Heart left ventricle (tissue), 16 donors: ENCODE data around the gene ADRA2B. TPM values are rescaled to one million over a fixed set of nuclear protein-coding genes. Genes with fewer than 3 reads are reported as not detected.
"Not testable (repeated sequence)": the region's sequence is repeated elsewhere in the genome, so short reads cannot be mapped to it uniquely, and the experiment has no call there.

ENCODE experiments used
- ATAC-seq, 4 donors: fragments of 200-7000 bp; cut with Tn5 transposase; one replicate each; pipeline ENCODE4 v1.9.1; 2020 to 2022; ENCODE audit warnings: moderate library complexity in 4 of 4, mild to moderate bottlenecking in 3 of 4, moderate number of reproducible peaks in 1 of 4
- DNase-seq, 5 donors: peaks; one replicate each; pipeline ENCODE4 v3.0.0-alpha.2; 2020
- H3K27ac ChIP-seq, 12 donors: fragments of 200-600 bp; sonication (generic) in 4 of 12; one replicate each; pipeline versions ENCODE4 v1.5.0 to v1.8.0; 2016 to 2022; ENCODE audit warnings: mild to moderate bottlenecking in 2 of 12
- H3K27me3 ChIP-seq, 9 donors: fragments of 200-600 bp; sonication (generic) in 2 of 9; one replicate each; pipeline versions ENCODE4 v1.5.1 to v1.8.0; 2016 to 2022; ENCODE audit warnings: mild to moderate bottlenecking in 3 of 9
- H3K36me3 ChIP-seq, 9 donors: fragments of 200-600 bp; sonication (generic) in 2 of 9; one replicate each; pipeline versions ENCODE4 v1.5.0 to v1.8.0; 2018 to 2022; ENCODE audit warnings: mild to moderate bottlenecking in 2 of 9
- H3K4me1 ChIP-seq, 12 donors: fragments of 200-600 bp; sonication (generic) in 4 of 12; one replicate each; pipeline versions ENCODE4 v1.5.0 to v1.8.0; 2016 to 2022; ENCODE audit warnings: mild to moderate bottlenecking in 3 of 12
- H3K4me3 ChIP-seq, 12 donors: fragments of 200-600 bp; sonication (generic) in 4 of 12; one replicate each; pipeline versions ENCODE4 v1.5.0 to v1.8.0; 2017 to 2022; ENCODE audit warnings: mild to moderate bottlenecking in 9 of 12, moderate library complexity in 4 of 12
- H3K9me3 ChIP-seq, 12 donors: fragments of 200-600 bp; sonication (generic) in 4 of 12; one replicate each; pipeline versions ENCODE4 v1.5.0 to v1.8.0; 2016 to 2022; ENCODE audit warnings: mild to moderate bottlenecking in 1 of 12
- POLR2A ChIP-seq, 2 donors: fragments of 450-650 bp; IDR thresholded peaks; one replicate each; pipeline ENCODE4 v1.6.1; 2017; ENCODE audit warnings: antibody characterized with exemption in 2 of 2, mild to moderate bottlenecking in 2 of 2, moderate library complexity in 2 of 2
- WGBS, 4 donors: extraction: QIAGEN DNeasy Blood & Tissue Kit in 2 of 4; methylation state at CpG; one replicate each; pipeline versions ENCODE4 v1.1.5 to v1.1.7; 2013 to 2018; 5-methylcytosine and 5-hydroxymethylcytosine counted together
- intact Hi-C, 10 donors: fragments of 100-400 bp; cut with DNase I; formaldehyde crosslinking; loops; one replicate each; pipeline versions ENCODE4 v1.11.1 to v1.14.2; 2022
- polyA plus RNA-seq, 2 donors: library from polyadenylated mRNA; stranded (reverse); fragments of 200-250 nt; gene quantifications; one replicate each; pipeline ENCODE4 v1.2.3, GENCODE V29; 2013
- total RNA-seq, 9 donors: library from RNA; depleted of rRNA in 2 of 9; stranded (reverse); fragments of >200 nt in 2 of 9; fragmentation: NEBNext Ultra II Directional in 3 of 9; extraction: Animal tissue kit (Norgen Biotek cat#: 25700) in 3 of 9; gene quantifications; one replicate each; pipeline versions ENCODE4 v1.1.0 to v1.2.4, GENCODE V29; 2016 to 2023
- TF ChIP-seq, protein P1 (sequence below), 12 donors: fragments of 200-600 bp; sonication (generic) in 4 of 12; IDR thresholded peaks; one replicate each; pipeline versions ENCODE4 v1.5.0 to v1.8.0; 2018 to 2022; ENCODE audit warnings: antibody characterized with exemption in 12 of 12, mild to moderate bottlenecking in 5 of 12
- donor health status: ischemic (EF 13 %, LVEDD 7.1; RV severe dilation, severe dysfunction).
- donor health status: healthy with polysubstance abuse.
- donor health status: DM: no; HTN: yes; CAD: no.
- donor health status: DM: no; HTN: no; CAD: no.
- donor health status: ischemic (EF 25% LVEDD 6.9; RV normal size, moderate dysfunction).
- donor health status: ischemic (EF 25% LVEDD 5.7; RV mildly dilated, moderate dysfunction).
- donor health status: healthy.
- donor health status: DM: yes; HTN: yes; CAD: no.
- donor health status: ischemic (EF 35%, LVEDD 5.7; RV mildly dilated, moderate dysfunction).
- donor health status: nonischemic (EF 11% LVEDD 7.7; RV severe dilation, severe dysfunction).
- donor health status: DM: yes; HTN: yes; CAD: no.
- donor health status: PGD.
- donor health status: ischemic (EF 29% LVEDD 5.4; RV normal size, mild dysfunction).
- donor health status: nonischemic (EF 23%, LVEDD 6.1; RV moderate dilation, normal function).

Gene ADRA2B
- total and polyA plus RNA-seq, 11 donors = 1.5 to 6.1 (median 3.5) TPM

DNA sequence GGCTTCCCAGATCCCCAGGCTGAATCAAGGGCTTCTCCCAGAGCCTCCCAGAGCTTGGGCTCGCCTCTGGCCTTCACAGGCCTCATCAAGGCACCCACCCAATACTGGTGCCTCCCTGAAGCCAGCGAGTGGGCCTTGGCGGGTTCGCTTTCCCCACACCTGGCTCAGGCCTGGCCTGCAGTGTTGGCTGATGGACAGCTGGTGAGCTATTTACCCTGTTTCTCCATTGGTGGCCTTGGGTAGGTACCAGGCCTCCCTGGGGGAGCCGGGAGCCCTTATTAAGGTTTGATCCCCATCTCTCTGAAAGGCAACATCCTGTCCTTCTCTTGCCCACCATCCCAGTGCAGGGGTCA lies 47.0 kb upstream of the ADRA2B start:
- peak in 2 of 4 donors; percentile 10 to 31 for ATAC-seq
- peaks cover 0 to 28% (median 0%) of the 10 kb centered on the region in 12 donors for H3K4me1 ChIP-seq
- H3K27ac ChIP-seq = peak overlapping the region in 1 of 12 donors; percentile 77
- 88 to 97% (median 89%) methylated on average over 5 of the region's 5 CpGs for WGBS, 4 donors
- H3K4me3 ChIP-seq = no peak overlapping the region
- TF ChIP-seq POLR2A (IDR thresholded peaks at IDR 0.05) = no peak
- TF ChIP-seq, protein P1, sequence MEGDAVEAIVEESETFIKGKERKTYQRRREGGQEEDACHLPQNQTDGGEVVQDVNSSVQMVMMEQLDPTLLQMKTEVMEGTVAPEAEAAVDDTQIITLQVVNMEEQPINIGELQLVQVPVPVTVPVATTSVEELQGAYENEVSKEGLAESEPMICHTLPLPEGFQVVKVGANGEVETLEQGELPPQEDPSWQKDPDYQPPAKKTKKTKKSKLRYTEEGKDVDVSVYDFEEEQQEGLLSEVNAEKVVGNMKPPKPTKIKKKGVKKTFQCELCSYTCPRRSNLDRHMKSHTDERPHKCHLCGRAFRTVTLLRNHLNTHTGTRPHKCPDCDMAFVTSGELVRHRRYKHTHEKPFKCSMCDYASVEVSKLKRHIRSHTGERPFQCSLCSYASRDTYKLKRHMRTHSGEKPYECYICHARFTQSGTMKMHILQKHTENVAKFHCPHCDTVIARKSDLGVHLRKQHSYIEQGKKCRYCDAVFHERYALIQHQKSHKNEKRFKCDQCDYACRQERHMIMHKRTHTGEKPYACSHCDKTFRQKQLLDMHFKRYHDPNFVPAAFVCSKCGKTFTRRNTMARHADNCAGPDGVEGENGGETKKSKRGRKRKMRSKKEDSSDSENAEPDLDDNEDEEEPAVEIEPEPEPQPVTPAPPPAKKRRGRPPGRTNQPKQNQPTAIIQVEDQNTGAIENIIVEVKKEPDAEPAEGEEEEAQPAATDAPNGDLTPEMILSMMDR (IDR thresholded peaks at IDR 0.05) = no peak
- intact Hi-C loops = no loop called here
- peaks cover 0 to 5% (median 0%) of the 10 kb centered on the region in 9 donors for H3K27me3 ChIP-seq
- no peaks in the 10 kb centered on the region for H3K36me3 ChIP-seq
- DNase-seq = no peak
- peaks cover 0 to 9% (median 0%) of the 10 kb centered on the region in 12 donors for H3K9me3 ChIP-seq

DNA sequence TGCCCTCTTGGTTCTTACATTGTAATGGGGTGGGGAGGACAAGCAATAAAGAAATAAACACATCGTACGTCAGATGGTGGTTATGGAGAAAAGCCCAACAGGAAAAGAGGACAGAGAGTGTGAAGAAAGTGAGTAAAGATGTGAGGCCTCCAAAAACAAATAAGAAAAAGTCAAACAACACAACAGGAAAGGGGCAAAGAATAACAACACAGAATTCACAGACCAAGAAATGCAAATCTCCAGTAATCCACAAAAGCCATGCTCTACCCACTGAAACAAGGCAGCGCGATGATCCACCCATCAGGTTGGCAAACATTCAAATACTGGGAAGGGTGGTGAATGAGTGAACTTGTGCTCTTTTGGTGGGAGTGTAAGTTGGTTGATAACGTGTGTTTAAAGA lies 45.5 kb upstream of the ADRA2B start:
- H3K27ac ChIP-seq = peak overlapping the region in 1 of 12 donors; percentile 77
- 58 to 70% (median 63%) methylated on average over 5 of the region's 5 CpGs for WGBS, 4 donors
- peaks cover 0 to 9% (median 0%) of the 10 kb centered on the region in 12 donors for H3K9me3 ChIP-seq
- H3K27me3 ChIP-seq = peaks cover 0 to 5% (median 0%) of the 10 kb centered on the region in 9 donors
- no peak overlapping the region for H3K4me3 ChIP-seq
- TF ChIP-seq, protein P1 (IDR thresholded peaks at IDR 0.05) = no peak
- no peak for TF ChIP-seq POLR2A (IDR thresholded peaks at IDR 0.05)
- peaks cover 0 to 39% (median 0%) of the 10 kb centered on the region in 12 donors for H3K4me1 ChIP-seq
- H3K36me3 ChIP-seq = no peaks in the 10 kb centered on the region
- ATAC-seq = no peak
- intact Hi-C loops = no loop called here
- DNase-seq = no peak

- peaks cover 0 to 39% (median 0%) of the 10 kb centered on the region in 12 donors for H3K4me1 ChIP-seq
- H3K9me3 ChIP-seq, H3K27me3 ChIP-seq, intact Hi-C loops, DNase-seq, ATAC-seq, H3K4me3 ChIP-seq, H3K36me3 ChIP-seq, H3K27ac ChIP-seq: not testable (repeated sequence)
- WGBS, 4 donors = 93 to 97% (median 95%) methylated on average over 5 of the region's 5 CpGs
Measured at GRCh38 chr2:96160366-96160765, 44.0 kb upstream of the ADRA2B start.

GRCh38 chr2:96159084-96159830 lies 42.9 kb upstream of the ADRA2B start:
- Histone ChIP-seq H3K4me1 (peaks cover 0 to 37% (median 0%) of the 10 kb centered on the region in 12 donors), H3K36me3 (no peaks in the 10 kb centered on the region), H3K27ac (no peak overlapping the region), H3K4me3 (no peak overlapping the region), H3K9me3 (peaks cover 0 to 9% (median 0%) of the 10 kb centered on the region in 12 donors), H3K27me3 (no peaks in the 10 kb centered on the region)
- DNase-seq (peak in 1 of 5 donors; percentile 40), ATAC-seq (no peak)
- WGBS, 4 donors = 81 to 89% (median 86%) methylated on average over 17 of the region's 17 CpGs
- TF ChIP-seq, protein P1 (IDR thresholded peaks at IDR 0.05) = no peak
- no peak for TF ChIP-seq POLR2A (IDR thresholded peaks at IDR 0.05)
- intact Hi-C loops = no loop called here
